Mesangial cell (primary cell): ENCODE results near the gene ERLEC1. TPM values are rescaled to one million over a fixed set of nuclear protein-coding genes. Genes with fewer than 3 reads are reported as not detected.

ENCODE experiments used
- total RNA-seq: library from RNA; depleted of rRNA; stranded (reverse); fragments of >200 nt; gene quantifications from 2 replicates; pipeline ENCODE4 v1.2.3, GENCODE V29; 2015

ERLEC1 gene
- total RNA-seq: 62.4 and 106 TPM in 2 replicates

GRCh38 chr2:53786705-53787613 is at the start of gene ERLEC1, which contains the start of gene ASB3:
TSS of gene ERLEC1 (plus strand) at chr2:53787044. CDS start at chr2:53787211, 167 bp downstream.
TSS of gene ASB3 (minus strand) at chr2:53786953. CDS start at chr2:53765572, 21,381 bp downstream.

GRCh38 chr2:53767405-53768241 is 19.2 kb upstream of the ERLEC1 start, which contains the start of gene CHAC2:
TSS of gene CHAC2 (plus strand) at chr2:53767804. CDS start at chr2:53767887, 83 bp downstream.

GRCh38 chr2:53859206-53860181 is 72.7 kb downstream of the ERLEC1 start, which contains the start of gene GPR75:
TSS of gene GPR75 (minus strand) at chr2:53859967. CDS start at chr2:53854756, 5,211 bp downstream.

Other genes starting within 250 kb of the ERLEC1 start
- gene CHAC2, start 19.2 kb upstream of the ERLEC1 start, total RNA-seq: 1.3 and 11.6 TPM in 2 replicates
- gene ASB3, start 91 bp upstream of the ERLEC1 start, total RNA-seq: 11.9 and 13.3 TPM in 2 replicates
- 0.98 and 1.1 TPM in 2 replicates for gene GPR75, start 72.9 kb downstream of the ERLEC1 start, total RNA-seq
- gene PSME4, start 183.9 kb downstream of the ERLEC1 start, total RNA-seq: 20.8 and 33.4 TPM in 2 replicates